Activated CD8-positive, alpha-beta memory T cell treated with anti-CD3 and anti-CD28 coated beads, Interleukin-2, amount 50 U/mL, for 48 hours (primary cell): Measurements from ENCODE around the gene NGDN.
"Not testable (repeated sequence)": the region's sequence is repeated elsewhere in the genome, so short reads cannot be mapped to it uniquely, and the experiment has no call there.

Experiments
- DNase-seq: peaks from one replicate; pipeline ENCODE4 v3.0.0-alpha.2; 2020

NGDN gene, protein sequence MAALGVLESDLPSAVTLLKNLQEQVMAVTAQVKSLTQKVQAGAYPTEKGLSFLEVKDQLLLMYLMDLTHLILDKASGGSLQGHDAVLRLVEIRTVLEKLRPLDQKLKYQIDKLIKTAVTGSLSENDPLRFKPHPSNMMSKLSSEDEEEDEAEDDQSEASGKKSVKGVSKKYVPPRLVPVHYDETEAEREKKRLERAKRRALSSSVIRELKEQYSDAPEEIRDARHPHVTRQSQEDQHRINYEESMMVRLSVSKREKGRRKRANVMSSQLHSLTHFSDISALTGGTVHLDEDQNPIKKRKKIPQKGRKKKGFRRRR

GRCh38 chr14:23469127-23469905 lies at the start of gene NGDN:
Gene NGDN (plus strand): TSS chr14:23469703. CDS start chr14:23469716, 13 bp downstream.
- DNase-seq: peak; percentile 93

DNA sequence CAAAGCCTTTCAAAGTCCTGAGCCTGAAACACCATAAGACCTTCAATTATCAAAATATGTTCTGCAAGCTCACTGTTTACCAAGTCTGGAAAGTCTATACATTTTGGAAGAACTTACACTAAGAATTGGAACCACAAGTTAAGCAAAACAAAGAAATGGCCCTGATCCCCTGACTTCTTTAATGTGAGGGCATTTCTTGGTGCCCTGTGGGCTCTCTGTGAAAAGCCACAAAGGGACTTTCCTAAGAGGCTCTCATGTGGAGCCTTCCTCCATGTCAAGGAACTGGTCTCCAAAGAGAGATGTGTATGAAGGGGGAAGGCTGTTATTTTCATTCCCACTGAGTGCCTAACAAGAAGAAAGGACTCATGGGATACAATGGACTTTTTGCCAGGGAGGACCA lies 47.9 kb upstream of the NGDN start:
- no peak for DNase-seq

GRCh38 chr14:23423657-23424056 lies 45.8 kb upstream of the NGDN start:
- DNase-seq: no peak

- DNase-seq: no peak
Measured at GRCh38 chr14:23425169-23425568, 44.3 kb upstream of the NGDN start.

GRCh38 chr14:23425798-23426197 lies 43.7 kb upstream of the NGDN start:
- not testable (repeated sequence) for DNase-seq

- DNase-seq: no peak
Measured at GRCh38 chr14:23428686-23429495, 40.6 kb upstream of the NGDN start.

DNA sequence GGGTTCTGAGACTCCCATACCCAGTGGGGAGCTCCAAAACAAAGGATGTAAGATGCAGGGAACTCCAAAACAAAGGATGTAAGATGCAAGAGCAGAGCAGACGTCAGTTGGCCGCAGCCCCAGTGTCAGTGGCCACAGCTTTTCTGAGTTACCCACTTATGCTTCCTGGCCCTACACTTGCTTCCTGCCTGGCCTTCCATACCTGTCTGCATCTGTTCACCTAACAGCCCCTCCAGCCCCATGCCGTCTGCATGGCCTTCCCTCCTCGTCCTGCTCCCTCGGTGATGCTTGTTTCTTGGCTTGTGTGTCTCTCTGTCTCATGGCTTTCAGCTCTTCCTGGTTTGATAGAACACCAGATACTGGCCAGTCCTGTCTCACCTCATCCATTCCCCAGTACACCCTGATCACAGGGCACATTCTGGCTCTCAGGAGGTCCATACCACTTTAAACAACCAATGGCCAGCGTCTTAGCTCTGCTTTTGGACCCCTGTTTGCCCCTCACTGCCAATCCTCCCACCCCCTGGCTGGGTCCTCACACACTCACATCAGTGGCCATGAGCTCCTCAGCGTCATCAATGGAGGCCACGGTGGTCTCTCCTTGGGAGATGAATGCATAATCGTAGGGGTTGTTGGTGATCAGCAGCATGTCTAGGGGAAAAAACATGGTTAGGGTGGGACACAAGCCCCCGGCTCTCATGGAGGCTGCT lies 39.3 kb upstream of the NGDN start:
- DNase-seq: no peak

DNA sequence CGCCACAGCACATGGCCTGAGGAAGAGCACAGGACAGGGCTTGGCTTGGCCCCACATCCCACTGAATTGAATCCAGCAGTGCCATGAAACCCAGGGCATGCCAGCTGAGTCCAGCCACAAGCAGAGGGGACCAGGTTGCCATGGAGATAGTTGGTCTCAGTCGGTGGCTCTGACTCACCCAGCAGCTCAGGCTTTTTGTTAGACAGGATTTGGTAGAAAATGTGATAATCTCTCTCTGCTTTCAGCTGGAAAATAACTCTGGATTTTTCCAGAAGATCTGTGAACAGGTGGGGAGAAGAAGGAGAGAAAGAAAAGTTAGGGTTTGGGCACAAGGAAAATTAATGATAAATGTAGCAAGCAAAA lies 38.8 kb upstream of the NGDN start:
- no peak for DNase-seq

DNA sequence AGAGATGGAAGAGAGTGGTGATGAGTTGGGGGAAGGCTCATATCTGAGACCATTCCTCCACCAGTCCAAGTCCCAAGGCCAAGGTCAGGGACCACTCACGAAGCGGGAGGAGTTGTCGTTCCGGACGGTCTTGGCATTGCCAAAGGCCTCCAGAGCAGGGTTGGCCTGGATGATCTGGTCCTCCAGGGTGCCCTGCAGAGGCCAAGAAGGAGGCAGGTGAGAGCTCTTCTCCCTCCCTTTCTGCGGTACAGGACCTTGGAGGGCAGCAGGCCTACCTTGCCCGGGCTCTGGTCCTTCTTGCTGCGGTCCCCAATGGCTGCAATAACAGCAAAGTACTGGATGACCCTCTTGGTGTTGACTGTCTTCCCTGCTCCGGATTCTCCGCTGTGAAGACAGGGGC lies 38.0 kb upstream of the NGDN start:
- DNase-seq: no peak

- DNase-seq: no peak
Measured at GRCh38 chr14:23432102-23432925, 37.2 kb upstream of the NGDN start.

DNA sequence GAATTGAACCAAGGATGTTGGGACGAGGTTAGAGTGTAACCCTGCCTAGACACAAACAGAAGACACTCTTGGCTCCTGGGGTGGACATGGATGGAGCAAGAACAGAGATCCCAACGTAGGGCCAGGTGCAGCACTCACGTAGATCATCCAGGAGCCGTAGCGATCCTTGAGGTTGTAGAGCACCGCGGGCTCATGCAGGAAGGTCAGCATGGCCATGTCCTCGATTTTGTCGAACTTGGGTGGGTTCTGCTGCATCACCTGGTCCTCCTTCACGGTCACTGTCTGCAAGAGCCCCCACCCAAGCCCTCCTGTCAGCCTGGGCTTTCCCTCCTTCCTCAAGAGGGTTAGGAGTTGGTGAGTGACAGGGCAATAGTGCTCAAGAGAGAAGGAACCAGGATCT lies 36.6 kb upstream of the NGDN start:
- DNase-seq: no peak

DNA sequence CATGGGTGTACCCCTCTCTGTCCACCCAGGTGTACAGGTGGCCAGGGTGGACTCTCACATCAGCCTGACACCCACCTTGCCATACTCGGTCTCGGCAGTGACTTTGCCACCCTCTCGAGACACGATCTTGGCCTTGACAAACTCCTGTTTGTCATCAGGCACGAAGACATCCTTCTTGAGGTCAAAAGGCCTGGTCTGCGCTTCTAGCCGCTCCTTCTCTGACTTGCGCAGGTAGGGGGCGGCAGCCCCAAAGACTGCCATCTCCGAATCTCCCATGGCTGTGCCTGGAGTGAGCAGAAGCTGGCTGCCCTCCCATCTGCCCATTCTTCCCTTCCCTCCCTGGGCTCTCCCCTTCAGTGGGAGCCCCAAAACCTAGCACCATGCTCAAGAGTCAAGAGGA lies 36.0 kb upstream of the NGDN start:
- no peak for DNase-seq

- peak; percentile 40 for DNase-seq
Measured at GRCh38 chr14:23434488-23435222, 34.8 kb upstream of the NGDN start.

DNA sequence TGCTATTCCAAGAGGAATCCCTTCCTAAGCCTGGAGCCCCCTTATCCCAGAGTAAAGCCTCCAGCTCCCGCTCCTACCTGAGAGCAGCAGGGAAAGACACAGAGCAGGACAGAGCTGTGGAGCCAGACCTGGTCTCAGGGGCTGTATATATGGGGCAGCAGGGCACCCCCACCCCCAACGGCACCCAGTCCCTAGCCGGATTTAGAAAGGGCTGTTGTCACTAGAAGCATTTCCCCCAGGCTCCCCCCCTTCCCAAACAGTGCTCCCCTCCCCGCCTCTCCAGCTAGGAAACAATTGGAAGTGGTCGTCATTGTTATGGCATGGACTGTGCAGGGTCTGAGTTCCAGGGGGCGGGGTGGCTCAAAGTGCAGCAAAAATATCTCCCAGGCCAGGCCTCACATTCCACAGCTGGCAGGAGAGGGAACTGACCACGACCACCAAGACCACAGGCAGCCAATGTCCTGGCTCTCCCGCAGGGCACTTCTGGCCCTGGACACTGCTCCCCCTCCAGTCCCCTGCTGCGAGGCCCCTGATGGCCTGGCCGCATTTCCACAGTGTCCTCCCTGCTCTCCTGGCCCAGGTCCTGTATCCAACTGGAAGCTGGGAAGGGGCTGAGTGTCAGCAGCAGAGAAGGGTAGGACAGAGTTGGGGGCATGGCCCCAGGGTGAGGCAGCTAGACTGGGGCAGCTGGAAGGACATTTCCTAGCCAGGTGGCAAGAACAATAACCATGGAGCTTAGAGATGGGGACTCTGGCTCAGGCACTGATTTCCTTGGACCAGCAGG lies 33.8 kb upstream of the NGDN start, which contains the start of gene MYH7:
Gene MYH7 (minus strand): TSS at position 118 of the 784 bp plus-strand sequence. CDS start 1,928 bp downstream, outside the sequence.
- peak; percentile 30 for DNase-seq

DNA sequence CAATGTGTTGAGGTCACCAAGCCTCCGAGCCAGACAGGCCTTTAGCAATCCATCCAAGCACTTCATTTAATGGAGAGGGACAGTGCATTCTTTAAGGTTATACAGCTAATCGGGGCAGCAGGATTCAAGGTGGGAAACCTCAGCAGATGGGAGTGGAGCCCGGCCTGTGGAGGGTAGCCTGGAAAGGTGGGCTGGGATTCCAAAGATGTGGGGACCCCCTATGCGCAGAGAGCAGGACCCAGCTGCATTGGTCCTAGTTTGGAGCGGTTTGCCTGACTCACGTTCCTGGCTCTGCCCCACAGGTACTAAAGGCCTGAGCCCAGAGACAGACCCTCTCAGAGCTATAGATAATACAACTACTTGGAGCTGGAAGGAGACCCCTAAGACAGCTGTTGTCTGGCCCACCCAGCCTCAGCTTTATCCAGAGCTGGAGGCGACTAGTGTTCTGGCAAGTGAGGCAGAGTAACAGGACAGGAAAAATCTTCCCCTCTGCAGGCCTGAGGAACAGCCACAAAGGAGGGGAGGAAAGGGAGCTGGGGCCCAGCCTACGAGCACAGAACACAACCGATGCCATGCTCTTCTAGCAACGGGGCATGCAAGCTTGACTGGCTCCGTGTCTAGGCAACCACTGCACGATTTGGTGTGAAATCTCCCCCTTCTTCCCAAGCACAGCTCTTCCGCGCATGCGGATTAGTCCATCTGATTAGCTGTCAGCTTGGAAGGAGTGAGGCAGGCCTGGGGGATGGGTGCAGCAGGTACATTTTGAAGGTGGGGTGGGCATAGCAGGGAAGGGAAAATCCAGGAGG lies 33.0 kb upstream of the NGDN start:
- peak; percentile 18 for DNase-seq

DNA sequence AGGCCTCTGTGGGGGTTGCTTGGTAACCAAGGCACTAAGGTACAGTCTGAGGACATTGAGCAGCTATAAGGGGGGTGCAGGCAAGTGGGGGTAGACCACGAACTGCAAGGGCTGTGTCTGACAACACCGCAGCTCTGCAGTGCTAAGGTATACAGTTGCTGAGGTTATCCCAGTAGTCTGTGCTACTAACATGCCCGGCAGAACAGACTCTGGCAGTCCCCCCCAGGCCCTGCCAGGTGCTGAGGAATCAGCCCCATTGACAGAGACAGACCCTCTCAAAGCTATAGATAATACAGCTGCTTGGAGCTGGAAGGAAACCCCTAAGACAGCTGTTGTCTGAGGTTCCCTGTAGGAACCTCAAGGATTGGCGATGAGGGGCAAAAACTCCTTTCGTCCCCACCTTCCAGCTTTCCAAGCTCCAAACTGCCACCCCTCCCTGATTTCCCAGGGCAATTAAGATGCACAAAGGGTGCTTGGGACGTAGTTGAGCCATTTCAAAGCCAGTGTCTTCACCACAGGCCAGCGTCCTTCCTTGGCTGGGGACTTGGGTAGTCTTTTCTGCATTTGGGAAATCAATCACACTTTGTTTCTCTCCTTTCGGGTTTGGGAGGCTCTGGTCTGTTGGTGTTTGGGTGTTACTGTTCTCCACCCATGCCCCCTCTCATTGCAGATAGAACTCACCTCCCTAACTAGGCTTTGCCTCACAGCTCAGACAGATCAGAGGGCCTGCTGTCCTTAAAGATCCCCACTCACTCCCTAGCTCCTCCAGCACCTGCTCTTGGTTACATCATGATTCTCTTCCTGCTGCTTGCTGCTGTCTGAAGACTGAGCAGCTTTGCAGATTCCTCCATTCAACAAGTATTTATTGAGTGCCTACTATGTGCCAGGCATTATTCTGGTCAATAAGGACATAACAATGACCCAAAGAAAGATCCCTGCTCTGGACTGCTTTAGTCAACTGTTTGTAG lies 32.1 kb upstream of the NGDN start:
- DNase-seq: peak; percentile 35

GRCh38 chr14:23438101-23438971 lies 31.2 kb upstream of the NGDN start:
- peak; percentile 41 for DNase-seq
